Measurements from ENCODE around the gene DHRSX.

Gene DHRSX

GRCh38 chrX:2413969-2414368, 86.8 kb downstream of the DHRSX start:
- TF ChIP-seq GATA2 (IDR thresholded peaks at IDR 0.05; ENCODE audit: low read depth, low read length) (no peak), GATA3 (IDR thresholded peaks at IDR 0.05; ENCODE audit: low read depth, low read length) (no peak)

GRCh38 chrX:2412131-2412530, 88.6 kb downstream of the DHRSX start:
- TF ChIP-seq GATA3 (IDR thresholded peaks at IDR 0.05; ENCODE audit: low read depth, low read length) (no peak), GATA2 (IDR thresholded peaks at IDR 0.05; ENCODE audit: low read depth, low read length) (no peak)

DNA sequence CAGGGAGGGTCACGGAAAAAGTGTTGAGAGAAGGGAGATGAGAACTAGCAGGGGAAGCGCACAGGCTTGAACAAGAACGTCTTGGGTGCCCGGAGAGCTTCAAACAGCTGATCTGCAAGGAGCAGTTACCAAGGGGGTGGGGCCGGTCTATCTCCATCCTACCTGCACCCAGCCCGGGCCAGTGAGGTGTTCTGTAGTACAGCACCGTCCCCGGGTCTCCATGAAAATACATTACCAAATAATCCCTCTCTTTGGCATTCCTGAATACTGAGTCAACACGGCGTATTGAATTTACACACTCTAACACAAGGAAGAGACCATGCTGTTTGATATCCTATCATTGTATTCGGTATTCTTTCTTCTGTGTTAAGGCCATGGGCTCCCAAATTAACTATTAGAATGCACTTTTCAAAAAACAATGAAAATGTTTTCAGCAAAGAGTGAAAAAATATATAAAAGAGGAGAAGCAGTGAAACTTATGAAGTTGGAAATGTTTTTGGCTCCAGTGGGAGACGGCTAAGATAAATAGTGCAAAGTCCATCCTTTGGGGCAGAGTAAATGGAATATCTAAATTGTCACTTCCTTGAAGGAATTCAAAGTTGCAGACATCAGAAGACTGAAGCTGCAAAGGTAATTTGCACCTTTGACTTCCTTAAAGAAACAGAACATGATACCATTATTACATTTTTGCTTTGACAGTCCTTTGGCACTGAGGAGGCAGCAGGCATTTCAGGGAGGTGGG, 90.3 kb downstream of the DHRSX start:
- TF ChIP-seq GATA2 (IDR thresholded peaks at IDR 0.05; ENCODE audit: low read depth, low read length): no peak
- TF ChIP-seq GATA3 (IDR thresholded peaks at IDR 0.05; ENCODE audit: low read depth, low read length): no peak

- TF ChIP-seq GATA2 (IDR thresholded peaks at IDR 0.05; ENCODE audit: low read depth, low read length): no peak
- no peak for TF ChIP-seq GATA3 (IDR thresholded peaks at IDR 0.05; ENCODE audit: low read depth, low read length)
Observed at GRCh38 chrX:2409796-2410195, 91.0 kb downstream of the DHRSX start.

- no peak for TF ChIP-seq GATA3 (IDR thresholded peaks at IDR 0.05; ENCODE audit: low read depth, low read length)
- TF ChIP-seq GATA2 (IDR thresholded peaks at IDR 0.05; ENCODE audit: low read depth, low read length): no peak
Observed at GRCh38 chrX:2408856-2409255, 91.9 kb downstream of the DHRSX start.

DNA sequence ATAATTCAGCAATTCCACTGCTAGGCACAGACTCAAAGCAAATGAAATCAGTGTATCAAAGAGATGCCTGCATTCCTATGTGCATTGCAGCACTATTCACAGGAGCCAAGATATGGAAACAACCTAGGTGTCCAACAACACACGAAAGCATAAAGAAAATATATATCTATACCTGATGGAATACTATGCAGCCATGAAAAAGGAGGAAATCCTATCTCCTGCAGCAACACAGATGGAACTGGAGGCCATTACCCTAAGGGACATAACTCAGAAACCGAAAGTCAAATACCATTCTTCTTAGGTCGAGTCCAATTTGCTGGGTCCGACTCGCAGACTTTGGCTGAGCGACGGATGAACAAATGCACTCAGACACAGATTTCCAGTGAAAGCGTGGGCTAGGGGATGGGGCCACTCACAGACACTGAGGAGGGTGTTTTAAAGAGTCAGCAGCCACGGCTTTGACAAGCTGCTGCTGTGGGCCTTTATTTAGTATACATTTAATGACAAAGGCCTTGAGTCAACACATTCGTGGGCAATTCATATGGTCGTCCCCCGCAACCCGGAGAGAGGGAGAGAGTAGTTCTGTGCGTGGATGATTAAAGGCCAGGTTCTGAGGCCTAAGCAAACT, 93.8 kb downstream of the DHRSX start:
- TF ChIP-seq GATA2 (IDR thresholded peaks at IDR 0.05; ENCODE audit: low read depth, low read length) (no peak), GATA3 (IDR thresholded peaks at IDR 0.05; ENCODE audit: low read depth, low read length) (no peak)

- TF ChIP-seq GATA2 (IDR thresholded peaks at IDR 0.05; ENCODE audit: low read depth, low read length): no peak
- TF ChIP-seq GATA3 (IDR thresholded peaks at IDR 0.05; ENCODE audit: low read depth, low read length): no peak
Observed at GRCh38 chrX:2404776-2405175, 96.0 kb downstream of the DHRSX start.

- TF ChIP-seq GATA2 (IDR thresholded peaks at IDR 0.05; ENCODE audit: low read depth, low read length) (no peak), GATA3 (IDR thresholded peaks at IDR 0.05; ENCODE audit: low read depth, low read length) (no peak)
Observed at GRCh38 chrX:2402361-2402690, 98.5 kb downstream of the DHRSX start.

GRCh38 chrX:2401590-2402360, 99.0 kb downstream of the DHRSX start:
- TF ChIP-seq GATA3 (IDR thresholded peaks at IDR 0.05; ENCODE audit: low read depth, low read length) (no peak), GATA2 (IDR thresholded peaks at IDR 0.05; ENCODE audit: low read depth, low read length) (no peak)

GRCh38 chrX:2401201-2401589, 99.6 kb downstream of the DHRSX start:
- TF ChIP-seq GATA2 (IDR thresholded peaks at IDR 0.05; ENCODE audit: low read depth, low read length) (no peak), GATA3 (IDR thresholded peaks at IDR 0.05; ENCODE audit: low read depth, low read length) (no peak)

GRCh38 chrX:2398064-2398656, 102.6 kb downstream of the DHRSX start:
- TF ChIP-seq GATA3 (IDR thresholded peaks at IDR 0.05; ENCODE audit: low read depth, low read length) (no peak), GATA2 (IDR thresholded peaks at IDR 0.05; ENCODE audit: low read depth, low read length) (no peak)

DNA sequence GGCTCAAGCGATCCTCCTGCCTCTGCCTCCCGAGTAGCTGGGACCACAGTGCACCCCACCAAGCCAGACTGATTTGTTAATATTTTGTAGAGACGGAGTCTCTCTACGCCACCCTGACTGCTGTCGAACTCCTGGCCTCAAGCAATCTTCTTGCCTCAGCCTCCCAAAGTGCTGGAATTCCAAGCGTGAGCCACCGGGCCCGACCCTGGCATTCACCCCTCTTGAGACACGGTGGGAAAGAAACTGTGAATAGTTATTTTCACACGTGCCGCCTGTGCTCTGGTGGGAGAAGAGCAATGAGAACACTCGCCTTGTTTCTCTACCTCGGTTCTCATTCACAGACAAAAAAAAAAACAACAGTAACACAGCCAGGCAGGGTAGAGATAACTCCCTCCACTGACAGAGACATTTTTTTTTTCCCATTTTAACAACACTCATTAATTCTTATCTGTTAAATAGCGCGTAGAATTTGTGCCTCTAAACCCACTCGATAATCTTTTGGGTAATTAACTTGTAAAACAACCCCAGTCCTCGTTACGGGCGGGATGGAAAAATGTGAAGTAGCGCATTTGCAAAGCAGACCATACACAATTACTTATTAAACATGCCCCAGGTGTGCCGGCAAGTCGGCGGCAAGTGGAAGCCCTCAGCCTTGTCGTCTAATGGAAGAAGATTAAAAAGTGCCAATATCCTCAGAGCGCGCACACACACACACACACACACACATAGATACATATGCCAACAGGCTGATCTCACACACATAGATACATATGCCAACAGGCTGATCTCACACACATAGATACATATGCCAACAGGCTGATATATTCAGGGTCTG, 103.3 kb downstream of the DHRSX start:
- no peak for TF ChIP-seq GATA2 (IDR thresholded peaks at IDR 0.05; ENCODE audit: low read depth, low read length)
- no peak for TF ChIP-seq GATA3 (IDR thresholded peaks at IDR 0.05; ENCODE audit: low read depth, low read length)

GRCh38 chrX:2395261-2395992, 105.3 kb downstream of the DHRSX start:
- no peak for TF ChIP-seq GATA2 (IDR thresholded peaks at IDR 0.05; ENCODE audit: low read depth, low read length)
- TF ChIP-seq GATA3 (IDR thresholded peaks at IDR 0.05; ENCODE audit: low read depth, low read length): no peak

Measured in SH-SY5Y (cell line).